ENCODE measurements around the gene SULT2B1. TPM values are rescaled to one million over a fixed set of nuclear protein-coding genes. Genes with fewer than 3 reads are reported as not detected.
"Not testable (repeated sequence)": the region's sequence is repeated elsewhere in the genome, so short reads cannot be mapped to it uniquely, and the experiment has no call there.

Gene SULT2B1
- total RNA-seq, 2 experiments from 2014 or later = not detected

DNA sequence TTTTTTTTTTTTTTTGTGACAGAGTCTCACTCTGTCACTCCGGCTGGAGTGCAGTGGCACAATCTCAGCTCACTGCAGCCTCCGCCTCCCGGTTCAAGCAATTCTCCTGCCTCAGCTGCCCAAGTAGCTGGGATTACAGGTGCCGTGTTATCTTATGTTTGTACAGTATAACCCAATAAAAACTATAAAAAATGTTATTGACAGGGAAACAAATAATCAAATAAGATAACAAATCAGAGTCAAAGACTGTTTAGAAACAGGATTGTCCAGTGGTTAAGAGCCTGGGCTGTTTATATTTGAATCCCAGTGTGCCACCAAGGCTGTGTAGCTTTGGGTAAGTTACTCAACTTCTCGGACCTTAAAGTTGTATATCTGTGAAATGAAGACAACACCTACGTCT lies 21.2 kb upstream of the SULT2B1 start:
- DNase-seq (no peak), ATAC-seq (no peak)
- no peak overlapping the region for H3K4me3 Mint-ChIP-seq
- H3K4me1 Mint-ChIP-seq (ENCODE audit: low read depth) = no peaks in the 10 kb centered on the region
- H3K36me3 Mint-ChIP-seq (ENCODE audit: low read depth) = no peaks in the 10 kb centered on the region
- POLR2A ChIA-PET = no interaction called here
- no peaks in the 10 kb centered on the region for H3K27me3 Mint-ChIP-seq (ENCODE audit: low read depth)
- no peak overlapping the region for H3K27ac Mint-ChIP-seq
- peaks cover 21% of the 10 kb centered on the region for H3K9me3 Mint-ChIP-seq (ENCODE audit: insufficient read depth)
- CTCF ChIA-PET = no interaction called here

DNA sequence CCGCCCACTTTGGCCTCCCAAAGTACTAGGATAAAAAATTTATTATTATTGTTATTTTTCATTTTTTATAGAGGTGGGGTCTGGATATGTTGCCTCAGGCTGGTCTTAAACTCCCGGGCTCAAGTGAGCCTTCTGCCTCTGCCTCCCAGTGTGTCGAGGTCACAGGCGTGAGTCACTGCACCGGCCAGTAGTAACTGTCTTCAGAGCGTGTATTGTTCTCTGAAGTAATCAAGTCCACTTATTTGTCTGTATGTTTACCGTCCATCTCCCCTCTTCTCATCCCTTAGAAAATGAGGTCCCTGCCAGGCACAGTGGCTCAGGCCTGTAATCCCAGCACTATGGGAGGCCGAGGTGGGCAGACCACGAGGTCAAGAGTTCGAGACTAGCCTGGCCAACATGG lies 18.2 kb upstream of the SULT2B1 start:
- H3K4me3 Mint-ChIP-seq = no peak overlapping the region
- CTCF ChIA-PET = no interaction called here
- ATAC-seq (no peak), DNase-seq (no peak)
- no peaks in the 10 kb centered on the region for H3K4me1 Mint-ChIP-seq (ENCODE audit: low read depth)
- no peaks in the 10 kb centered on the region for H3K36me3 Mint-ChIP-seq (ENCODE audit: low read depth)
- peaks cover 6% of the 10 kb centered on the region for H3K9me3 Mint-ChIP-seq (ENCODE audit: insufficient read depth)
- H3K27me3 Mint-ChIP-seq (ENCODE audit: low read depth) = no peaks in the 10 kb centered on the region
- POLR2A ChIA-PET = no interaction called here
- no peak overlapping the region for H3K27ac Mint-ChIP-seq

DNA sequence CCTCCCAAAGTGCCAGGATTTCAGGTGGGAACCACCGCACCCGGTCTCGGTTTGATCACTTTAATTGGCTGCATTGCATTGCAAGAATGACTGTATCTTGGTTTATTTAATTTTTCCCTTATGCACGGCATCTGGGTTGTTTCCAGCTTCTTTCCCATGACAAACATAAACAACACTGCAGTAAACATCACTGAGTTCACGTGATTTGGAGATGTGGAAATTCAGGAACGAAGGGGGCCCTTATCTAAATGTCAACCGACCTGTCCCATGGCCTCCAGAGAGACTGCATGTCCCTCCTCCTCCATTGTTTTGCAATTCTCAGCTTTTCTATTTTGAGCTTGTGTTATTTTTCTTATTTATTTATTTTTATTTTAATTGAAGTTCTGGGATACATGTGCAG lies 14.4 kb upstream of the SULT2B1 start:
- Mint-ChIP-seq H3K4me1 (ENCODE audit: low read depth) (no peaks in the 10 kb centered on the region), H3K36me3 (ENCODE audit: low read depth) (no peaks in the 10 kb centered on the region), H3K4me3 (no peak overlapping the region), H3K27me3 (ENCODE audit: low read depth) (no peaks in the 10 kb centered on the region), H3K27ac (no peak overlapping the region), H3K9me3 (ENCODE audit: insufficient read depth) (no peaks in the 10 kb centered on the region)
- ChIA-PET CTCF (no interaction called here), POLR2A (no interaction called here)
- DNase-seq (no peak), ATAC-seq (no peak)

DNA sequence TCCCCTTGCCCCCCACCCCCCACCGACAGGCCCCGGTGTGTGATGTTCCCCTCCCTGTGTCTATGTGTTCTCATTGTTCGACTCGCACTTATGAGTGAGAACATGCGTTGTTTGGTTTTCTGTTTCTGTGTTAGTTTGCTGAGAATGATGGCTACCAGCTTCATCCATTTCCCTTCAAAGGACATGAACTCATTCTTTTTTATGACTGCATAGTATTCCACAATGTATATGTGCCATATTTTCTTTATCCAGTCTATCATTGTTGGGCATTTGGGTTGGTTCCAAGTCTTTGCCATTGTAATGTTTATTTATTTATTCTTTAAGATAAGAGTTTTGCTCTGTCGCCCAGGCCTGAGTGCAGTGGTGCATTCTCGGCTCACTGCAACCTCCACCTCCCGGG lies 13.9 kb upstream of the SULT2B1 start:
- H3K4me3 Mint-ChIP-seq; POLR2A ChIA-PET; CTCF ChIA-PET; H3K4me1 Mint-ChIP-seq (ENCODE audit: low read depth); H3K27me3 Mint-ChIP-seq (ENCODE audit: low read depth); H3K27ac Mint-ChIP-seq; H3K9me3 Mint-ChIP-seq (ENCODE audit: insufficient read depth); DNase-seq; ATAC-seq; H3K36me3 Mint-ChIP-seq (ENCODE audit: low read depth): not testable (repeated sequence)

DNA sequence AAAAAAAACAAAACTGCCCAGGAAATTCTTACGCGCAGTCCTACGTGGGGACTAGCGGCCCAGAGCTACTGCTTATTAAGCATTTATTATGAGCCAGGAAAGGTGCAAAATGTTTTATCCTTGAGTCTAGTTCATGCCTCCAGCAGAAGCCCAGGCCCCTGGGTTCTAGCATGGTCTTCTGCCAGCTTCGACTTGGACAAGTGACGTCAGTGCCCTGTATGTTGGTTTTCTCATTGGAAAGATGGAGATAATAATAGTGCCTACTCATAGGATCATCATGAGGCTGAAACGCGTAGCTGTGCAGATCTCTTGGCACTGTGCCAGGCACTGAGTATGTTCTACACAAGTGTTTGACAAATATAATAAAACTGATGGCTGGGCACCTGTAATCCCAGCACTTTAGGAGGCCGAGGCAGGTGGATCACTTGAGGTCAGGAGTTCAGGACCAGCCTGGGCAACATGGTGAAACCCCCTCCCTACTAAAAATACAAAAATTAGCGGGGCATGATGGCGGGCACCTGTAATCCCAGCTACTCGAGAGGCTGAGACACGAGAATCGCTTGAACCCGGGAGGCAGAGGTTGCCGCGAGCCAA lies 12.4 kb upstream of the SULT2B1 start:
- no peaks in the 10 kb centered on the region for H3K4me1 Mint-ChIP-seq (ENCODE audit: low read depth)
- H3K9me3 Mint-ChIP-seq (ENCODE audit: insufficient read depth) = no peaks in the 10 kb centered on the region
- ATAC-seq (no peak), DNase-seq (no peak)
- no peak overlapping the region for H3K27ac Mint-ChIP-seq
- no peaks in the 10 kb centered on the region for H3K27me3 Mint-ChIP-seq (ENCODE audit: low read depth)
- H3K4me3 Mint-ChIP-seq = no peak overlapping the region
- CTCF ChIA-PET = interaction anchor here (1.1 to 1.3 kb wide), 2 partner anchors 50 to 69 kb away, joined by 3 to 4 read pairs; no protein-coding TSS in a partner anchor
- POLR2A ChIA-PET = no interaction called here
- H3K36me3 Mint-ChIP-seq (ENCODE audit: low read depth) = no peaks in the 10 kb centered on the region

DNA sequence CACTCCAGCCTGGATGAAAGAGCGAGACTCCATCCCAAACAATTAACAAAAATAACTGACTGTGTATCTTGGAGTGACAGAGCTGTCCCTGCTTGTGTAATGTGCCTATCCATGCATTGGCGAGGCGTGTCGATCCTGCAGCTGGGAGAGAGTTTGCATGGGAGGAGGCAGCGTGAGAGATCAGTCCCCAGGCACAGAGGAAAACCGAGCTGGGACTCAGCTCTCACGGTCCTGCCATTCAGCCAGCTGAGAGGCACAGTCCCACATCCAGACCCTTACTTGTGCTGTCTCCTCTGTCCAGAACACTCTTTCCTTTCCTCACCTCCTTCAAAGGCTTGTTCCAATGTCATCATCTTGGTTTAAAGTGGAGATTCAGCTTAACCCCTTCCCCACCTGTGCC lies 11.9 kb upstream of the SULT2B1 start:
- no peaks in the 10 kb centered on the region for H3K27me3 Mint-ChIP-seq (ENCODE audit: low read depth)
- no peak overlapping the region for H3K4me3 Mint-ChIP-seq
- CTCF ChIA-PET = interaction anchor here (1.1 to 1.3 kb wide), 2 partner anchors 50 to 69 kb away, joined by 3 to 4 read pairs; no protein-coding TSS in a partner anchor
- no peak overlapping the region for H3K27ac Mint-ChIP-seq
- DNase-seq (no peak), ATAC-seq (no peak)
- H3K4me1 Mint-ChIP-seq (ENCODE audit: low read depth) = no peaks in the 10 kb centered on the region
- POLR2A ChIA-PET = no interaction called here
- H3K9me3 Mint-ChIP-seq (ENCODE audit: insufficient read depth) = no peaks in the 10 kb centered on the region
- H3K36me3 Mint-ChIP-seq (ENCODE audit: low read depth) = no peaks in the 10 kb centered on the region

DNA sequence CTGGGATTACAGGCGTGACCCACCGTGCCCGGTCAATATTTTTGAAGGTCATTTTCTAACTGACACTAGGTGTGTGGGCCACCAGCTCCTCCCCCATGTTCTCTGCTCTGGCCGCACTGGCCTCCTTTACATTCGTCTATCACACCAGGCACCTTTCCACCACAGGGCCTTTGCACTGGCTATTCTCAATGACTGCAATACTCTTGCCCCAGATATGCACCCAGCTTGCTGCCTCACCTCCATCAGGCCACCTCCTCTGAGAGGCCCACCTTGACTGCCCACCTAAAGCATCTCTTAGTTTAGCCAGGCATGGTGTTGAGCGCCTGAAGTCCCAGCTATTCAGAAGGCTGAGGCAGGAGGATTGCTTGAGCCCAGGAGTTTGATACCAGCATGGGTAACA lies 10.2 kb upstream of the SULT2B1 start:
- ATAC-seq = no peak
- Mint-ChIP-seq H3K9me3 (ENCODE audit: insufficient read depth) (no peaks in the 10 kb centered on the region), H3K27ac (no peak overlapping the region), H3K4me1 (ENCODE audit: low read depth) (no peaks in the 10 kb centered on the region), H3K36me3 (ENCODE audit: low read depth) (no peaks in the 10 kb centered on the region), H3K27me3 (ENCODE audit: low read depth) (no peaks in the 10 kb centered on the region), H3K4me3 (no peak overlapping the region)
- POLR2A ChIA-PET = no interaction called here
- no peak for DNase-seq
- CTCF ChIA-PET = interaction anchor here (0.6 to 1.2 kb wide), 2 partner anchors 9 to 47 kb away, joined by 3 to 5 read pairs; no protein-coding TSS in a partner anchor

DNA sequence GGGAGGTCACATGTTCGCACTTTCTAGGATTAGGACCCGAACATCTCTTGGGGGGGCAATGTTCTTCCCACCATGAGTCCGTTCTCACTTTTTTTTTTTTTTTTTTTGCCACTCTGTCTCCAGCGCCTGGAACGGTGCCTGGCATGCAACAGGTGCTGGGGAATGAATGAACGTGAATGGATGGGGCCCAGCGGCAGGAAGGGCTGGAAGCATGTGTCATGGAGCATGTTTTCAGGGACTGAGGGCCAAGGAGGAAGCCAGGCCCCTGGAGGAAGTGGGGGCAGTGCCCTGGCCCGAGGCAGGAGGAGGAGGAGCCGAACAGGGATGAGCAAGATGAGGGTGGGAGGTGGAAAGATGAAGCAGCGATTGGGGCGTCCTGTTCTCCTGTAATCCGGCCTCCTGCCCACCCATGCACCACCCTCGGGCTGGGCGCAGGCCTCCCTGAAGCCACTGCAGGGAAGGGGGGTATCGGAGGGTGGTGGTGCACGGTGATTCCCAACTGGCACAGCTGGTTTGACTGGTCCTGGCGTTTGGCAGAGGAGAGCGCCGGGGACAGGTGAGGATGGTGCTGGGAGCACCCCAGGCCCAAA lies 8.8 kb upstream of the SULT2B1 start:
- ATAC-seq (no peak), DNase-seq (no peak)
- H3K9me3 Mint-ChIP-seq (ENCODE audit: insufficient read depth) = no peaks in the 10 kb centered on the region
- H3K36me3 Mint-ChIP-seq (ENCODE audit: low read depth) = no peaks in the 10 kb centered on the region
- H3K4me3 Mint-ChIP-seq = no peak overlapping the region
- no peaks in the 10 kb centered on the region for H3K27me3 Mint-ChIP-seq (ENCODE audit: low read depth)
- ChIA-PET CTCF (no interaction called here), POLR2A (no interaction called here)
- H3K4me1 Mint-ChIP-seq (ENCODE audit: low read depth) = no peaks in the 10 kb centered on the region
- no peak overlapping the region for H3K27ac Mint-ChIP-seq

DNA sequence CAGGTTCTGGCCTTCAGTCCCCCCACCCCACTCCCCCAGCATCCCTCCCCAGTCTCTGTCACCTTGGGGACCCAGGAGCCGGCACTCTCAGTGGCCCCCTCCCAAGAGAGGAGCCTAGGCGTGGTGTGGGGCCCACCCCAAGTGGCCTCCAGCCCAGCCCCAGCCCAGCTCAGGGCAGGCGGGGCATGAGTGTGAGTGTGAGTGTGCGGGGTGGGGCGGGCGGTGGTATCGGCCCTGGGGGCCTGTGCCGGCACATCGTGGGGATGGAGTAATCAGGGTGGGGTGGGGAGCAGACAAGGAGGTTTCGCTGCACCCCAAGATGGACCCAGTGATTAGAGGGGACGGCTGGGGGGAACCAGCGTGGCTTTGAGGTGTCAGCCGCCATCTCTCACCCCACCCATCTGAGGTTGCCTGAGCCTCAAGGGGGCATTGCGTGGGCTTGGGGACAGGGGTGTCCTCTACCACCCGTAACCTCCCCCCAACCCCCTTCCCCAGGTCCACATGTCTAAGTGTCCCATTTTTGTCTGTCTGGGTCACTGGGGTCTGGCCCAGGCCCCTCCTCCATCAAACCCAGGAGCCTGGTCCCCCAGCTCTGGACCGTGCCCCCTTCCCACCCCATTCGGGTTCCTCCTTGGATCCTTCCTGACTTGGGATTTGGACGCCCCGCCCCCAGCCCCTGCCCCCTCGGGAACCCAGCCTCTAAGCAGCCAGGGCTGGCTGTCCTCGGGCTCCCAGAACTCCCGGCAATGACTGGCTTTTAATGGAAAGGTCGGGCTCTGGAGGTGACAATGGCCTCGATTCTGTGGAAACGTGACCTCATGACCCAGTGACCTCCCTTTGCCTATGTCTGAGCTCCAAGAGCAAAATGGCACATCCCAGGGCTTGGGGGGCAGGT lies 6.9 kb upstream of the SULT2B1 start:
- ChIA-PET POLR2A (no interaction called here), CTCF (no interaction called here)
- Mint-ChIP-seq H3K4me1 (ENCODE audit: low read depth) (no peaks in the 10 kb centered on the region), H3K36me3 (ENCODE audit: low read depth) (no peaks in the 10 kb centered on the region), H3K4me3 (no peak overlapping the region), H3K27ac (no peak overlapping the region), H3K27me3 (ENCODE audit: low read depth) (no peaks in the 10 kb centered on the region), H3K9me3 (ENCODE audit: insufficient read depth) (no peaks in the 10 kb centered on the region)
- DNase-seq (no peak), ATAC-seq (no peak)

DNA sequence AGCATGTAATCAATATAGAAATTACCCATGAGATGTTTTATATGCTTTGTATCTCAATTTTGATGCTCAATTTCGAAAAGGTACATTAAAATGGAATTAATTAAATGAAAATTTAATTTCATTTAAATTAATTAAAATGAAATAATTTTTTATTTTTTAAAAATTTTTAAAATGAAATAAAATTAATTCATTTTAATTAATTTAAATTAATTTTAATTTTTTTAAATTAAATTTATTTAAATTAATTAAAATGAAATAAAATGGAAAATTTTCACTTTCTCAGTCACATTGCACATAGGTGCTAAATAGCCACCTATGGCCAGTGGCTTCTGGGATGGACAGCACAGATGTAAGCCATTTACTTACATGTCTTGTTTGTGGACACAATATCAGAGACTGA lies 4.2 kb upstream of the SULT2B1 start:
- Mint-ChIP-seq H3K36me3 (ENCODE audit: low read depth) (no peaks in the 10 kb centered on the region), H3K4me3 (no peak overlapping the region), H3K4me1 (ENCODE audit: low read depth) (no peaks in the 10 kb centered on the region), H3K27me3 (ENCODE audit: low read depth) (no peaks in the 10 kb centered on the region), H3K9me3 (ENCODE audit: insufficient read depth) (no peaks in the 10 kb centered on the region), H3K27ac (no peak overlapping the region)
- DNase-seq (no peak), ATAC-seq (no peak)
- POLR2A ChIA-PET = no interaction called here
- CTCF ChIA-PET = no interaction called here

DNA sequence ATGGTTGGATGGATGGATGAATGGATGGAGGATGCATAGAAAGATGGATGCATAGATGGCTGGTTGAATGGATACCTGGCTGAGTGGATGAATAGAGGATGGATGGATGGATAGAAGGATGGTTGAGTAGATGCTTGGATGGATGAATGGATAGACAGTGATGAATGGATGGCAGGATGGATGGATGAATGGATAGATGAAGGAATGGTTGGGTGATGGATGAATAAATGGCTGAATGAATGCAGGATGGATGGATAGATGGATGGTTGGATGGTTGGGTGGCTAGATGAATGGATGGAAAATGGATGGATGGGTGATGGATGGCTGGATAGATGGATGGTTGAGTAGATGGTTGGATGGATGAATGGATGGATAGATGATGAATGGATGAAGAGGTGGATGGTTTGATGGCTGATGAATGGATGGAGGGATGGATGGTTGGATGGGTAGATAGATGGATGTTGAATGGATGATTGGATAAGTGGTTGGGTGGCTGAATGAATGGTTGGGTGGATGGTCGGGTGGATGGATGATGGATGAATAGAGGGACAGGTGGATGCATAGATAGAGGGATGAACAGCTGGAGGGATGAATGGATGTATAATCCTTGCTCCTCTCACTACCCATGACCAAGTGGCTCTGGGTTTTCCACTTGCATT lies 3.6 kb upstream of the SULT2B1 start:
- ChIA-PET POLR2A (no interaction called here), CTCF (interaction anchor here (1.1 kb wide), 1 partner anchor 40 kb away, joined by 4 read pairs; no protein-coding TSS in a partner anchor)
- Mint-ChIP-seq H3K4me3 (no peak overlapping the region), H3K4me1 (ENCODE audit: low read depth) (no peaks in the 10 kb centered on the region), H3K27me3 (ENCODE audit: low read depth) (no peaks in the 10 kb centered on the region), H3K36me3 (ENCODE audit: low read depth) (no peaks in the 10 kb centered on the region), H3K27ac (no peak overlapping the region), H3K9me3 (ENCODE audit: insufficient read depth) (no peaks in the 10 kb centered on the region)
- DNase-seq (no peak), ATAC-seq (no peak)

DNA sequence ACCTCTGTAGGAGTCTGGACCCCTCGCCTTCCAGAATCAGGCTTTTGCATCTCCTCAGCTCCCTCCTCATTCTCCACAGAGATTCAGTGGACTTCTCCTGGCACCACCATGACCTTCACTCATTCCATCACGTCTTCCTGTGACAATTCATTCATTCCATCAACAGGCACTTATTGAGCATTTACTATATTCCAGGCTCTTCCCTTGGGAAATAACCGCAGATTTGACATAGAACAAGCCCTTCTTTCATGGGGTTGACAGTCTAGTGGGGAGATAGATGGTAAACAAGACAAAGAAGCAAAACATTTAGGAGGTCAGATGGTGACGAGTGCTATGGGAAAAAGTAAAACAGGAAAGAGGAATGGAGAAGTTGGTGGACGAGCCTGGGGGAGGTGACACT lies 2.6 kb upstream of the SULT2B1 start:
- H3K4me3 Mint-ChIP-seq = no peak overlapping the region
- no peak overlapping the region for H3K27ac Mint-ChIP-seq
- ChIA-PET POLR2A (no interaction called here), CTCF (interaction anchor here (1.1 kb wide), 1 partner anchor 39 kb away, joined by 4 read pairs; no protein-coding TSS in a partner anchor)
- ATAC-seq (no peak), DNase-seq (no peak)
- H3K4me1 Mint-ChIP-seq (ENCODE audit: low read depth) = no peaks in the 10 kb centered on the region
- no peaks in the 10 kb centered on the region for H3K27me3 Mint-ChIP-seq (ENCODE audit: low read depth)
- H3K9me3 Mint-ChIP-seq (ENCODE audit: insufficient read depth) = no peaks in the 10 kb centered on the region
- no peaks in the 10 kb centered on the region for H3K36me3 Mint-ChIP-seq (ENCODE audit: low read depth)

Measured in activated CD8-positive, alpha-beta T cell treated with anti-CD3 and anti-CD28 coated beads, Interleukin-2, amount 10 ng/mL, durations not matched to agents 7 days and 5 days (primary cell).